Ishikawa (cell line): ENCODE results near the gene COL4A4.
A peak's percentile ranks its signal among the peaks of the same experiment; 100 is the strongest.

Experiments
- CEBPB ChIP-seq: IDR thresholded peaks from 2 replicates; pipeline ENCODE4 v1.6.1; 2012
- CREB1 ChIP-seq: IDR thresholded peaks from 2 replicates; pipeline ENCODE4 v1.6.1; 2012; ENCODE audit warnings: low read depth
- EGR1 ChIP-seq: IDR thresholded peaks from 2 replicates; pipeline ENCODE4 v1.6.1; 2012
- EP300 ChIP-seq: IDR thresholded peaks from 2 replicates; pipeline ENCODE4 v1.6.1; 2012; ENCODE audit warnings: borderline replicate concordance
- FOXM1 ChIP-seq: IDR thresholded peaks from 2 replicates; pipeline ENCODE4 v1.6.1; 2012; ENCODE audit warnings: low read depth, borderline replicate concordance
- MAX ChIP-seq: IDR thresholded peaks from 2 replicates; pipeline ENCODE4 v1.6.1; 2012
- NFIC ChIP-seq: IDR thresholded peaks from 2 replicates; pipeline ENCODE4 v1.6.1; 2012
- RAD21 ChIP-seq: IDR thresholded peaks from 2 replicates; pipeline ENCODE4 v1.6.1; 2012; ENCODE audit warnings: low read depth
- REST ChIP-seq: IDR thresholded peaks from 2 replicates; pipeline ENCODE4 v1.6.1; 2012; ENCODE audit warnings: low read depth, mild to moderate bottlenecking
- TAF1 ChIP-seq: IDR thresholded peaks from 2 replicates; pipeline ENCODE4 v1.6.1; 2012; ENCODE audit warnings: low read depth, mild to moderate bottlenecking
- TCF12 ChIP-seq: IDR thresholded peaks from 2 replicates; pipeline ENCODE4 v1.6.1; 2012; ENCODE audit warnings: low read depth
- TEAD4 ChIP-seq: IDR thresholded peaks from 2 replicates; pipeline ENCODE4 v1.6.1; 2012
- USF1 ChIP-seq: IDR thresholded peaks from 2 replicates; pipeline ENCODE4 v1.6.1; 2012
- YY1 ChIP-seq: IDR thresholded peaks from 2 replicates; pipeline ENCODE4 v1.6.1; 2012; ENCODE audit warnings: low read depth
- ZBTB7A ChIP-seq: IDR thresholded peaks from 2 replicates; pipeline ENCODE4 v1.6.1; 2012; ENCODE audit warnings: low read depth

The COL4A4 gene

DNA sequence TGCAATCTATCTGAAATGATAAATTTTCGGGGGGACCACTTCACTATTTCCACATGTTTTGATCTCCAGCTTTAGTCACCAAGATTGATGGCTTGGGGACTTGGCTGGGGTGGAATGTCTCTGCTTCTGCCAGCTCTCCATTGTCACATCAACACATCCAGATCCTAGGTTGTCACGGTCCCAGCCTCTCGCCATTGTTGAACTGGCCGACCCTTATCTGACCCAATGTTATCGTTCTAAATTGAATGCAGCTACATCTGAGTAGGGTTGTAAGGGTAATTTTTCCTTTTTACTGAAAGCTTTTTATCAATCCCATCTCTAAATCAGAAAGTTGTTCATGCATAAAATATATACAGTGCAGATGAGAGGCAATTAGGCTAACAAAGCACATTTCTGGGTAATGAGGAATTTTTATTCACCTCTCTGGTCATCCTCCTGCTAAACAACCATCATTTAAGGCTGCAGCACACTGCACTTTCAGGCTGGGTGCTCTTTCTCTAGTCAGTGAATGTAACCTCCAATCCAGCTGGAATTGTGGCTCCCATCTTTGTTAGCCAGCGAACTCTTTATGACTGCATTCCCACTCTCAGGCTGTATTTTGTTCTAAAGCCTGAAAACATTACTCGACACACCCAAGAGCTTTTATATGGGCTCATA is 128.2 kb downstream of the COL4A4 start:
- TF ChIP-seq TCF12 (no peak), YY1 (no peak)

GRCh38 chr2:227033471-227034148 is 130.4 kb downstream of the COL4A4 start:
- TF ChIP-seq MAX (no peak), RAD21 (peak; percentile 47; the same call in 1 of the 2 replicates)

DNA sequence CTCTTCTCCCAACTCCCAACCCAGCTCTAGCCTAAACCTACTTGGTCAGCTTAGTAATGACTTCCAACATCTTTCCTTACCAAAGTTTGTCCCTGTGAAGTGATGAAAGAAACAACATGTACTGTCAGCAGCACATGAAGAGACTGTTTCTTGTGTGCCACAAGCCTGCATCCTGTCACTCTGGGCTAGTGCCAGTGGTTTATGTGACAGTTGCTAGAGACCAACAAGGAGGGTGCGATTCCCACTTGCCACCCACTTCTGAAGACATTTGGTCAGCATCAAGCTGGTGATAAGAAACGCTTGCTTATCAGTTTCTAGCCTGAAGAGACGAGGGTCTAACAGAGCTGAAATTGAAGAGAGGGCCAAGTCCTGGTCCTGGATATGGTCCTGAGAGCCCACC is 132.6 kb downstream of the COL4A4 start:
- TF ChIP-seq CREB1 (no peak), TCF12 (no peak), EP300 (no peak), NFIC (no peak), TEAD4 (no peak), USF1 (no peak), CEBPB (no peak), FOXM1 (no peak), ZBTB7A (no peak)

GRCh38 chr2:227030789-227031188 is 133.2 kb downstream of the COL4A4 start:
- TF ChIP-seq MAX (no peak), CREB1 (no peak), ZBTB7A (no peak), TCF12 (no peak), USF1 (no peak), REST (no peak), FOXM1 (no peak), YY1 (no peak), EGR1 (no peak), CEBPB (no peak), NFIC (no peak), TEAD4 (no peak), RAD21 (no peak), TAF1 (no peak), EP300 (no peak)

DNA sequence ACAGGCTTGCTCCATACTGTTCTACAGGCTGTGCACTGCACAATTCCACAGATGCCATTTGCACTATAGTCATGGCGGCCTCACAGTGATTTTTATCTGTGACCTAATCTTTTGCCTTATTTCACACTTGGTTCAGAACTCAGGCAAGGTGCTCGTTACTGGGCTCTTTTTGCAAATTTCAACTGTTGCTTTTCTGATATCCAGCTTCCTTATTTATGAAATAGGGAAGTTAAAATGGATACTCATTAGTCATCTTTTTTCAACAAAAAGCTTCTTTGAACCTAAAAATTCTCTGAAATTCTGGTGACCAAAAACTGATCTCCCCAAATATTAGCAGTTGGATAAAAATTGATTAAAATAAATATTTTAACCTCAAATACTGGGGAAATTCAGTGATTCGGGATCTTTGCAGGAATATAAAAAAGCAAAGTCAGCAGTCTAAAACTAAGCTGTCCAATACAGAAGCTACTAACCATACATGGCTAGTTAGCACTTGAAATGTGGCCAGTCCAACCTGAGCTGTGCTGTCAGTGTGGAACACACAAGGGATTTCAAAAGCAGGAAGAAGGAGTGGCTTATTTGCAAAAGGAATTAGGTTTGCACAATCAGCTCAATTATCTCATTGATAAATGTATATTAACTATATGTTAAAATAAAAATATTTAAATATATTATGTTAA is 134.4 kb downstream of the COL4A4 start:
- TF ChIP-seq EGR1 (no peak), NFIC (no peak), MAX (no peak), CREB1 (no peak), ZBTB7A (no peak), RAD21 (no peak), YY1 (no peak), FOXM1 (no peak), USF1 (no peak), REST (no peak), TEAD4 (no peak), EP300 (no peak), TCF12 (no peak), TAF1 (no peak), CEBPB (no peak)
